K562 (cell line): ENCODE data around the gene ANXA7. TPM values are rescaled to one million over a fixed set of nuclear protein-coding genes. Genes with fewer than 3 reads are reported as not detected.

Experiments
- ASH1L ChIP-seq: fragments of 450-650 bp; IDR thresholded peaks from 2 replicates; pipeline ENCODE4 v1.6.1; 2018; ENCODE audit warnings: borderline replicate concordance, mild to moderate bottlenecking, low read depth; ENCODE audit not compliant: partially characterized antibody
- CREB5 ChIP-seq: fragments of 250-450 bp; sonication (Bioruptor Pico); IDR thresholded peaks from 2 replicates; pipeline ENCODE4 v1.5.0; 2020; ENCODE audit warnings: mild to moderate bottlenecking
- ESRRA ChIP-seq: fragments of 450-650 bp; IDR thresholded peaks from 2 replicates; pipeline ENCODE4 v1.6.1; 2014; ENCODE audit warnings: low read depth, mild to moderate bottlenecking, moderate library complexity, borderline replicate concordance
- ID3 ChIP-seq, 2 experiments: fragments of 250-450 bp in 1 of 2; fragments of 450-650 bp in 1 of 2; sonication (Bioruptor Pico) in 1 of 2; IDR thresholded peaks; 2 replicates each; pipeline versions ENCODE4 v1.6.1 to v1.8.0; 2016 to 2021; ENCODE audit warnings: mild to moderate bottlenecking in 2 of 2, moderate library complexity in 2 of 2, missing compliant biosample characterization in 1 of 2, missing genetic modification characterization in 1 of 2
- KDM5B ChIP-seq: fragments of 200-600 bp; sonication (generic); IDR thresholded peaks from 2 replicates; pipeline ENCODE4 v1.6.1; 2012; ENCODE audit warnings: low read depth, mild to moderate bottlenecking, moderate library complexity, low read length, control low read depth, inconsistent platforms; ENCODE audit not compliant: insufficient replicate concordance
- MITF ChIP-seq: IDR thresholded peaks from 2 replicates; pipeline ENCODE4 v1.6.1; 2014; ENCODE audit warnings: antibody characterized with exemption
- MYBL2 ChIP-seq, 2 experiments: fragments of 450-650 bp in 1 of 2; sonication (generic) in 1 of 2; formaldehyde crosslinking in 1 of 2; IDR thresholded peaks; 2 replicates each; pipeline versions ENCODE4 v1.6.1 to v1.8.1; 2017 to 2022; ENCODE audit warnings: borderline replicate concordance in 1 of 2, inconsistent platforms in 1 of 2, low read depth in 1 of 2, mild to moderate bottlenecking in 1 of 2, missing genetic modification reagents in 1 of 2, moderate library complexity in 1 of 2
- MYNN ChIP-seq, 2 experiments: sonication (generic); formaldehyde crosslinking in 1 of 2; IDR thresholded peaks; 2 replicates each; pipeline versions ENCODE4 v1.5.0 to v1.6.1; 2016 to 2020; ENCODE audit warnings: antibody characterized with exemption in 1 of 2, missing genetic modification reagents in 1 of 2
- PRDM10 ChIP-seq: fragments of 450-650 bp; IDR thresholded peaks from 2 replicates; pipeline ENCODE4 v1.6.1; 2018; ENCODE audit not compliant: partially characterized antibody
- RBFOX2 ChIP-seq: fragments of 200-400 bp; formaldehyde crosslinking; IDR thresholded peaks from 2 replicates; pipeline ENCODE4 v1.6.1; 2017; ENCODE audit warnings: low read depth, mild to moderate bottlenecking, low read length, moderate library complexity
- RBM17 ChIP-seq: fragments of 200-400 bp; formaldehyde crosslinking; IDR thresholded peaks from 2 replicates; pipeline ENCODE4 v1.6.1; 2017; ENCODE audit warnings: low read depth, mild to moderate bottlenecking, low read length, borderline replicate concordance
- TAF15 ChIP-seq: fragments of 200-400 bp; formaldehyde crosslinking; IDR thresholded peaks from 2 replicates; pipeline ENCODE4 v1.6.1; 2017; ENCODE audit warnings: mild to moderate bottlenecking, low read depth, low read length, moderate library complexity
- TEAD4 ChIP-seq, 2 experiments: sonication (generic) in 1 of 2; formaldehyde crosslinking in 1 of 2; IDR thresholded peaks; 2 replicates each; pipeline versions ENCODE4 v1.6.1 to v1.8.0; 2012 to 2022; ENCODE audit warnings: borderline replicate concordance in 1 of 2, inconsistent platforms in 1 of 2, low read length in 1 of 2, mild to moderate bottlenecking in 1 of 2, missing genetic modification reagents in 1 of 2
- TRIM24 ChIP-seq, 2 experiments: fragments of 450-650 bp; IDR thresholded peaks; 2 replicates each; pipeline ENCODE4 v1.6.1; 2016
- ZBTB2 ChIP-seq: fragments of 450-650 bp; IDR thresholded peaks from 2 replicates; pipeline ENCODE4 v1.6.1; 2016; ENCODE audit warnings: antibody characterized with exemption
- ZNF143 ChIP-seq: sonication (generic); formaldehyde crosslinking; IDR thresholded peaks from 2 replicates; pipeline ENCODE4 v1.9.0; 2022; ENCODE audit warnings: mild to moderate bottlenecking, missing genetic modification reagents
- ZNF23 ChIP-seq: fragments of 250-450 bp; sonication (Bioruptor Pico); IDR thresholded peaks from 2 replicates; pipeline ENCODE4 v1.4.0; 2020; ENCODE audit warnings: mild to moderate bottlenecking
- polyA plus RNA-seq, 8 experiments: library from polyadenylated mRNA; depleted of rRNA in 4 of 8; stranded (reverse) in 5 of 8; unstranded in 3 of 8; fragments of >200 nt; fragmentation: Nextera tagmentation in 2 of 8; fragmentation: Illumina TruSeq in 1 of 8; extraction: Ambion mirVana in 2 of 8; extraction: Trizol in 1 of 8; gene quantifications; 2 replicates each; pipeline versions ENCODE4 v1.2.1 to v1.2.3, GENCODE V29; 2011 to 2014; ENCODE audit warnings: inconsistent platforms in 1 of 8, missing spikeins in 1 of 8
- total RNA-seq, 7 experiments: library from RNA; depleted of rRNA in 6 of 7; stranded (reverse); fragments of >200 nt in 6 of 7; fragmentation: Illumina TruSeq in 2 of 7; extraction: Trizol in 2 of 7; gene quantifications; 2 replicates each; pipeline versions ENCODE4 v1.2.1 to v1.2.3, GENCODE V29; 2011 to 2021; ENCODE audit warnings: low replicate concordance in 1 of 7

Gene ANXA7
- total and polyA plus RNA-seq, 9 of the 15 experiments (the other 6 are each of a cell fraction or from before 2014, with no cell fraction given) = 81.6 to 157 (median 122) TPM

- TF ChIP-seq KDM5B (no peak), ESRRA (peak; percentile 29; the same call in 1 of the 2 replicates), TAF15 (no peak), PRDM10 (peak; percentile 40), ZNF143 (CRISPR knock-in tag) (no peak), TRIM24 (IDR thresholded peaks at IDR 0.05) (peak; percentile 100), MITF (no peak), MYBL2 (IDR thresholded peaks at IDR 0.05; ENCODE audit: low read depth) (peak; percentile 51), MYBL2 (CRISPR knock-in tag; IDR thresholded peaks at IDR 0.05; ENCODE audit: borderline replicate concordance) (no peak), ID3 (CRISPR knock-in tag; IDR thresholded peaks at IDR 0.05) (no peak), ID3 (tag; IDR thresholded peaks at IDR 0.05) (peak; percentile 95), ZBTB2 (peak; percentile 83), ZNF23 (CRISPR knock-in tag) (no peak; the same call in 1 of the 2 replicates), RBFOX2 (no peak), MYNN (IDR thresholded peaks at IDR 0.05) (peak; percentile 80), MYNN (CRISPR knock-in tag; IDR thresholded peaks at IDR 0.05) (no peak), RBM17 (no peak), ASH1L (no peak), TEAD4 (IDR thresholded peaks at IDR 0.05; ENCODE audit: low read length) (peak; percentile 100), TEAD4 (CRISPR knock-in tag; IDR thresholded peaks at IDR 0.05; ENCODE audit: borderline replicate concordance) (no peak), CREB5 (no peak)
Measured at GRCh38 chr10:73456187-73456890, 42.5 kb upstream of the ANXA7 start (continued).
